Ishikawa (cell line): ENCODE data around the gene MRGPRF.

Experiments
- CEBPB ChIP-seq: IDR thresholded peaks from 2 replicates; pipeline ENCODE4 v1.6.1; 2012
- CREB1 ChIP-seq: IDR thresholded peaks from 2 replicates; pipeline ENCODE4 v1.6.1; 2012; ENCODE audit warnings: low read depth
- EGR1 ChIP-seq: IDR thresholded peaks from 2 replicates; pipeline ENCODE4 v1.6.1; 2012
- EP300 ChIP-seq: IDR thresholded peaks from 2 replicates; pipeline ENCODE4 v1.6.1; 2012; ENCODE audit warnings: borderline replicate concordance
- FOXM1 ChIP-seq: IDR thresholded peaks from 2 replicates; pipeline ENCODE4 v1.6.1; 2012; ENCODE audit warnings: low read depth, borderline replicate concordance
- MAX ChIP-seq: IDR thresholded peaks from 2 replicates; pipeline ENCODE4 v1.6.1; 2012
- NFIC ChIP-seq: IDR thresholded peaks from 2 replicates; pipeline ENCODE4 v1.6.1; 2012
- RAD21 ChIP-seq: IDR thresholded peaks from 2 replicates; pipeline ENCODE4 v1.6.1; 2012; ENCODE audit warnings: low read depth
- REST ChIP-seq: IDR thresholded peaks from 2 replicates; pipeline ENCODE4 v1.6.1; 2012; ENCODE audit warnings: low read depth, mild to moderate bottlenecking
- TAF1 ChIP-seq: IDR thresholded peaks from 2 replicates; pipeline ENCODE4 v1.6.1; 2012; ENCODE audit warnings: low read depth, mild to moderate bottlenecking
- TCF12 ChIP-seq: IDR thresholded peaks from 2 replicates; pipeline ENCODE4 v1.6.1; 2012; ENCODE audit warnings: low read depth
- TEAD4 ChIP-seq: IDR thresholded peaks from 2 replicates; pipeline ENCODE4 v1.6.1; 2012
- USF1 ChIP-seq: IDR thresholded peaks from 2 replicates; pipeline ENCODE4 v1.6.1; 2012
- YY1 ChIP-seq: IDR thresholded peaks from 2 replicates; pipeline ENCODE4 v1.6.1; 2012; ENCODE audit warnings: low read depth
- ZBTB7A ChIP-seq: IDR thresholded peaks from 2 replicates; pipeline ENCODE4 v1.6.1; 2012; ENCODE audit warnings: low read depth

Gene MRGPRF

DNA sequence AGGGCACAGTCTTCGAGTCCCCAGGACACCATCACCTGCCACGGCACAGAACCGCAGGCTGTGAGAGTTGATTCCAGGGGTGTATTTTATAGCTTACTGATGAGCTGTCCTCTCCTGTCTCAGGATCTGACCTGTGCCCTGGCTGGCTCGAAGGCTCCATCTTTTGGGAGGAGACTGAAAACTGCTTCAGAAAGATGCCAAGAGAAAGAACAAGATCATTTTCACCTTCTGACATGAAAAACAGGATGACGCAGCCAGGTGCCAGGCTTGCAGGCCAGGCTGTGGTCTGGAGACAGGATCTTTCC, 34.5 kb downstream of the MRGPRF start:
- no peak for TF ChIP-seq CEBPB
- no peak for TF ChIP-seq EGR1
- no peak for TF ChIP-seq CREB1

- TF ChIP-seq EGR1 (no peak), REST (no peak), CREB1 (no peak)
Measured at GRCh38 chr11:68977781-68978625, 35.0 kb downstream of the MRGPRF start.

GRCh38 chr11:68976563-68976962, 36.5 kb downstream of the MRGPRF start:
- TF ChIP-seq TCF12 (no peak), MAX (no peak), NFIC (no peak), USF1 (no peak), CEBPB (no peak), CREB1 (no peak), TAF1 (no peak), EGR1 (no peak), FOXM1 (no peak)

DNA sequence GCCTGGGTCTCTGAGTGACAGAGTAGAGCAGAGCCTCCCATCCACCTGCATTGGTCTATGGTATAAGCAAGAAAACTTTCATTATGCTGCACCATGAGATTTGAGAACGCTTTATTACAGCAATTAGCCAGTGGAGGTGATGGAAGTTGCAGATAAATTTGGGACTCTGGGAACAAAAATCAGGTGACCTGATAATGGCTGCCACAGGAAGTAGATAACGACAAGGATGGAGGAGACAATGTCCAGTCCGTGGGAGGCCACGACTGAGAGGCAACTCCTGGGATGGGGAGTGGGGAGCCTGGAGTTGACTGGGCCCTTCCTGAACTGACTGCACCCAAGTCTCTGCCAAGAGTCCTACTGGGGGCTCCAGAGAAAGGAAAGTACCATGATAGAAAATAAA, 37.0 kb downstream of the MRGPRF start:
- no peak for TF ChIP-seq RAD21
- TF ChIP-seq CEBPB: no peak
- no peak for TF ChIP-seq MAX
- no peak for TF ChIP-seq NFIC
- no peak for TF ChIP-seq CREB1

GRCh38 chr11:68974421-68975194, 38.4 kb downstream of the MRGPRF start:
- TF ChIP-seq YY1 (peak; percentile 81), EP300 (no peak), RAD21 (no peak), USF1 (peak; percentile 96), EGR1 (no peak), TAF1 (no peak), NFIC (no peak)

GRCh38 chr11:68973219-68973618, 39.8 kb downstream of the MRGPRF start:
- TF ChIP-seq TEAD4 (no peak), MAX (no peak), EGR1 (no peak), USF1 (no peak), ZBTB7A (no peak), TAF1 (no peak), FOXM1 (no peak), YY1 (no peak), NFIC (no peak), CEBPB (no peak), RAD21 (no peak)

DNA sequence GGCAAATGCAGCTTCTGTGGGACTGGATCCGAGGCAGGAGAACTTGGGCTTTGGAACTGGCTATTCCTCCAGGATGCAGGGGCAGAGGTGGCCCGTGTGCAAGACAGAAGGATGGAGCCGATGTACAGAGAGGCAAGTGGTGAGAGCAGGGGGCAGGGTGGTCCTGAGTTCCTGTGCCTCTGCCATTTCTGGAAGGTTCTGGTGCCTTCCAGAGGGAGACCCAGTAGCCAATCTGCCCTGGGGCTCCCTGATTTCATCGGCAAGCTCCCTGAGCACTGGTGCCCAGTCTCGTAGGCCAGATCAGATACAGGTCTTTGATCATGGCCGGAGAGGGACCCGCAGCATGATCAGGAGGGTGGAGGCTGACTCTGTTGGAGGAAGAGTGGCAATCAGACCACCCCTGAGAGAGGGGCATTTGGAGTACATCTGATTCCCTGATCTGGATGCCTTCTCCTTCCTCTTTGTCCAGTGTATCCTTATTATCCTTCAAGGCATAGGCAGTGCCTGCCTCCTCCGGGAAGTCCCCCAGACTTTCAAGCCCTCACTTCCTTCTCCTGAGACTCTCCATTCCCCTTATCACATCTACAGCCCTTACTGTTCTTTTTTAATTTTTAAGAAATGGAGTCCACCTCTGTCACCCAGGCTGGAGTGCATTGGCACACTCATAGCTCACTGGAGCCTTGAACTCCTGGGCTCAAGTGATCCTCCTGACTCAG, 42.0 kb downstream of the MRGPRF start:
- no peak for TF ChIP-seq REST
- no peak for TF ChIP-seq EGR1
- no peak for TF ChIP-seq CREB1
- TF ChIP-seq NFIC: no peak
- no peak for TF ChIP-seq USF1
- no peak for TF ChIP-seq TAF1
- no peak for TF ChIP-seq FOXM1
- TF ChIP-seq YY1: no peak
- TF ChIP-seq TEAD4: no peak
- no peak for TF ChIP-seq EP300
- TF ChIP-seq ZBTB7A: no peak
- TF ChIP-seq RAD21: no peak
- no peak for TF ChIP-seq CEBPB
- no peak for TF ChIP-seq MAX
- no peak for TF ChIP-seq TCF12
